HFFc6 (cell line): ENCODE measurements around the gene FFAR1. TPM values are rescaled to one million over a fixed set of nuclear protein-coding genes. Genes with fewer than 3 reads are reported as not detected.

Experiments
- DNase-seq: peaks from one replicate; pipeline ENCODE4 v3.0.0-alpha.2; 2018
- H3K27ac Mint-ChIP-seq: 2 replicates; pipeline ENCODE4 v1.8.0; 2020; ENCODE audit warnings: mild to moderate bottlenecking, mixed read lengths
- H3K27me3 Mint-ChIP-seq: 2 replicates; pipeline ENCODE4 v1.8.0; 2021; ENCODE audit warnings: mild to moderate bottlenecking, moderate library complexity, mixed read lengths; ENCODE audit not compliant: insufficient read depth
- H3K36me3 Mint-ChIP-seq: 2 replicates; pipeline ENCODE4 v1.8.0; 2021; ENCODE audit warnings: low read depth, mixed read lengths
- H3K4me1 Mint-ChIP-seq: 2 replicates; pipeline ENCODE4 v1.8.0; 2020; ENCODE audit warnings: low read depth, mixed read lengths
- H3K4me3 Mint-ChIP-seq: 2 replicates; pipeline ENCODE4 v1.8.0; 2020; ENCODE audit warnings: mild to moderate bottlenecking, moderate library complexity, mixed read lengths
- H3K9me3 Mint-ChIP-seq: 2 replicates; pipeline ENCODE4 v1.8.0; 2020; ENCODE audit warnings: mild to moderate bottlenecking, mixed read lengths
- microRNA-seq: library from miRNA; unstranded; fragments of <30 nt; microRNA quantifications from one replicate; pipeline ENCODE4, GENCODE V29; 2019
- total RNA-seq, 6 experiments: library from RNA; stranded (reverse); fragmentation: NEBNext Ultra II Directional; extraction: Animal tissue kit (Norgen Biotek cat#: 25700); gene quantifications; 2 replicates in 1 of 6; 3 replicates in 5 of 6; pipeline ENCODE4 v1.2.3, GENCODE V29; 2021
- TF ChIP-seq, protein P1 (sequence below): fragments of 200-600 bp; sonication (generic); IDR thresholded peaks from 2 replicates; pipeline ENCODE4 v1.5.0; 2021; ENCODE audit warnings: antibody characterized with exemption, mild to moderate bottlenecking

Gene FFAR1
- total RNA-seq, 6 experiments from 2014 or later = not detected

DNA sequence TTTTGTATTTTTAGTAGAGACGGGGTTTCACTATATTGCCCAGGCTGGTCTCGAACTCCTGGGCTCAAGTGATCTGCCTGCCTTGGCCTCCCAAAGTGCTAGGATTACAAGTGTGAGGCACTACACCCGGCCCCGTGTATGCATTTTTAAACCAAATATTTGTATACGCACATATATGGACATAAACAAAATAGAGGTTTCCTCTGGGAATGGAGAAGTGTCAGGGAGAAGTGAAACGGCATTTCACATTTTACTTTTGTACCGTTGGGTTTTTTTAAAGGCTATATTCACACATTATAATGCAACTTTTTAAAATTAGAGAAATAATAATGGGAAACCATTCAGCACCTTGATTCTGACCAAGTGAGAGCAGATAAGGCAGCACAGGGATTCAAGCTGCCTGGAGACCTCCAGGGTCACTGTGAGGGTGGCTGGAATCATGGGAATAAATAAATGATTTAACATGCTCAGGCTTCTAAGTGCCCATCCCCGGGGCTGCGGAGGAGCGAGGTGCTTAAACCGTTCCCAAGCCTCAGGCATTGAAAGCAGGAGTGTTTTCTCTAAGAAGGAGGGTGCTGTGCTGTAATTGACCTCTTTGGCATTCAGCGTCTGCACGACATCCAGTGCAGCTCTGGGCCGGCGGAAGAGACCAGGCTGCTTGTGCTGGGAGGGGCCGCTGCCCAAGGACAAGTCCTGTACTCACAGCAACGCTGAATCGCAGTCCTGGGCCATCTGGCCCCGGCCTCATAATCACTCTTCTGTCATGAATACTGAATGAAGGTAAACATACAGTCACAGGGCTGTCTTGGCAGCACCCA is 47.9 kb downstream of the FFAR1 start:
- Mint-ChIP-seq H3K36me3 (no peaks in the 10 kb centered on the region), H3K9me3 (no peaks in the 10 kb centered on the region), H3K4me3 (no peak overlapping the region), H3K27me3 (peaks cover 8% of the 10 kb centered on the region; the same call in 1 of the 2 replicates), H3K4me1 (no peaks in the 10 kb centered on the region), H3K27ac (no peak overlapping the region)
- no peak for DNase-seq
- TF ChIP-seq, protein P1, sequence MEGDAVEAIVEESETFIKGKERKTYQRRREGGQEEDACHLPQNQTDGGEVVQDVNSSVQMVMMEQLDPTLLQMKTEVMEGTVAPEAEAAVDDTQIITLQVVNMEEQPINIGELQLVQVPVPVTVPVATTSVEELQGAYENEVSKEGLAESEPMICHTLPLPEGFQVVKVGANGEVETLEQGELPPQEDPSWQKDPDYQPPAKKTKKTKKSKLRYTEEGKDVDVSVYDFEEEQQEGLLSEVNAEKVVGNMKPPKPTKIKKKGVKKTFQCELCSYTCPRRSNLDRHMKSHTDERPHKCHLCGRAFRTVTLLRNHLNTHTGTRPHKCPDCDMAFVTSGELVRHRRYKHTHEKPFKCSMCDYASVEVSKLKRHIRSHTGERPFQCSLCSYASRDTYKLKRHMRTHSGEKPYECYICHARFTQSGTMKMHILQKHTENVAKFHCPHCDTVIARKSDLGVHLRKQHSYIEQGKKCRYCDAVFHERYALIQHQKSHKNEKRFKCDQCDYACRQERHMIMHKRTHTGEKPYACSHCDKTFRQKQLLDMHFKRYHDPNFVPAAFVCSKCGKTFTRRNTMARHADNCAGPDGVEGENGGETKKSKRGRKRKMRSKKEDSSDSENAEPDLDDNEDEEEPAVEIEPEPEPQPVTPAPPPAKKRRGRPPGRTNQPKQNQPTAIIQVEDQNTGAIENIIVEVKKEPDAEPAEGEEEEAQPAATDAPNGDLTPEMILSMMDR = no peak

DNA sequence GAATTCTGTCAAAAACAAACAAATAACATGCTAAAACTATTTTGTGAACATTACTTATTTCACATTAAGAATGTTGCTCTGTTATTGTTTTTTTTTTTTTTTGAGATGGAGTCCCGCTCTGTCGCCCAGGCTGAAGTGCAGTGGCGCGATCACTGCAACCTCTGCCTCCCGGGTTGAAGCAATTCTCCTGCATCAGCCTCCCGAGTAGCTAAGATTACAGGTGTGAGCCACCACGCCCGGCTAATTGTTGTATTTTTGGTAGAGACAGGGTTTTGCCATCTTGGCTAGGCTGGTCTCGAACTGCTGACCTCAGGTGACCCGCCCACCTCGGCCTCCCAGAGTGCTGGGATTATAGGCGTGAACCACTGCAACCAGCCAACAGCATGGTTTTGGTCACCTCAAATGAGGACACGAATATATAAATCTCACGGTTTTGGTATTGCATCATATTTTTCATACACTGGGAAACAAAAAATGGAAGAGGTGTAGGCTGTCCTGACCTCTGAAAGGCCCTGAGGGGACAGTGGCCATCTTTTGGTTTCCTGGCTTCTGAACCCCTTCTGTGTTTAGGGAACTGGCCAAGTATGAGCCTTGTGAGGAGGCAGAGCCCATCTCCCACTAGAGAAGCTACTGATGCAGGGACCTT is 48.7 kb downstream of the FFAR1 start:
- no peak for DNase-seq
- Mint-ChIP-seq H3K36me3 (no peaks in the 10 kb centered on the region), H3K27ac (no peak overlapping the region), H3K4me3 (no peak overlapping the region), H3K4me1 (no peaks in the 10 kb centered on the region), H3K9me3 (no peaks in the 10 kb centered on the region), H3K27me3 (peaks cover 8% of the 10 kb centered on the region; the same call in 1 of the 2 replicates)
- TF ChIP-seq, protein P1 = no peak

DNA sequence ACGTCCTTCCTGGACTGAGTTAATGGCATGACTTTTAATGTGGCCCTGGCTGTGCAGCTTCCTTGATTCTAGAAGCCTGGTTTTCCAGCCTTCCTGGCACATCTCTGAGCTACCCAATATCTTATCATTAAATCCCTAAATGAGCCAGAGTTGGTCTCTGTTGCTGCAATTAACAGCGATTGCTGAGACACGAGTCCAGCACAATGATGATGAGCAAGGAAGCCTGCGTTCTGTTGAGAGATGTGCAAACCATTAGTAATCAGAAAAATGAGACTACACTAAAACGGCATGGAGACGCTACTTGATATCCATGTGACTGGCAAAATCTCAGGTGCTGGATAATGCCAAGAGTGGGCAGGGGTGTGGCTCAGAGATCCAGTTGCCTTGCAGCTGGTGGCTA is 49.4 kb downstream of the FFAR1 start:
- Mint-ChIP-seq H3K36me3 (no peaks in the 10 kb centered on the region), H3K4me1 (no peaks in the 10 kb centered on the region), H3K9me3 (no peaks in the 10 kb centered on the region), H3K27ac (no peak overlapping the region), H3K4me3 (no peak overlapping the region), H3K27me3 (peaks cover 8% of the 10 kb centered on the region; the same call in 1 of the 2 replicates)
- DNase-seq = no peak
- TF ChIP-seq, protein P1 = no peak

Small RNAs within 50 kb of the gene (microRNA-seq; reads per million reads assigned to microRNA genes)
- gene MIR5196 = not detected

Other genes with a start within 250 kb of the FFAR1 start
- gene FXYD3, start 232.1 kb upstream of the FFAR1 start, total RNA-seq = not detected
- under 1 TPM in 5 of 6 experiments, not detected in 1; 0.08 to 0.17 (median 0.10) TPM for gene LGI4, start 212.8 kb upstream of the FFAR1 start, total RNA-seq
- 1 to 10 TPM in 4 of 6 experiments, under 1 TPM in 1, not detected in 1; 0.92 to 2.7 (median 2.1) TPM for gene FXYD1, start 209.1 kb upstream of the FFAR1 start, total RNA-seq
- gene FXYD7, start 204.6 kb upstream of the FFAR1 start, total RNA-seq = under 1 TPM in 3 of 6 experiments, not detected in 3; 0.32 to 0.87 (median 0.68) TPM
- 100 to 1,000 TPM; 317 to 417 (median 353) TPM for gene FXYD5, start 193.2 kb upstream of the FFAR1 start, total RNA-seq
- not detected for gene FAM187B, start 119.2 kb upstream of the FFAR1 start, total RNA-seq
- 1 to 10 TPM; 1.7 to 3.3 (median 2.3) TPM for gene LSR, start 98.9 kb upstream of the FFAR1 start, total RNA-seq
- 10 to 100 TPM; 66.0 to 78.1 (median 71.4) TPM for gene USF2, start 78.9 kb upstream of the FFAR1 start, total RNA-seq
- gene HAMP, start 65.4 kb upstream of the FFAR1 start, total RNA-seq = not detected
- gene MAG, start 55.7 kb upstream of the FFAR1 start, total RNA-seq = not detected
- under 1 TPM in 4 of 6 experiments, not detected in 2; 0.24 to 0.59 (median 0.57) TPM for gene CD22, start 18.7 kb upstream of the FFAR1 start, total RNA-seq
- gene FFAR3, start 10.6 kb downstream of the FFAR1 start, total RNA-seq = not detected
- gene GPR42, start 23.2 kb downstream of the FFAR1 start, total RNA-seq = not detected
- gene FFAR2, start 100.4 kb downstream of the FFAR1 start, total RNA-seq = not detected
- gene KRTDAP, start 142.6 kb downstream of the FFAR1 start, total RNA-seq = not detected
- under 1 TPM in 3 of 6 experiments, not detected in 3; 0.27 to 0.75 (median 0.73) TPM for gene DMKN, start 165.7 kb downstream of the FFAR1 start, total RNA-seq
- 1 to 10 TPM; 1.6 to 3.3 (median 2.0) TPM for gene SBSN, start 180.4 kb downstream of the FFAR1 start, total RNA-seq
- gene GAPDHS, start 185.6 kb downstream of the FFAR1 start, total RNA-seq = not detected
- gene TMEM147, start 197.7 kb downstream of the FFAR1 start, total RNA-seq = 100 to 1,000 TPM; 104 to 130 (median 115) TPM
- gene ATP4A, start 215.8 kb downstream of the FFAR1 start, total RNA-seq = not detected
- gene PMIS2, start 238.3 kb downstream of the FFAR1 start, total RNA-seq = not detected